HG03565 (cell line): Measurements from ENCODE around the gene IMPACT.
A peak's percentile ranks its signal among the peaks of the same experiment; 100 is the strongest.

Experiments
- ATAC-seq: cut with Tn5 transposase; IDR thresholded peaks from one replicate; pipeline ENCODE4 v1.9.1; 2021; ENCODE audit warnings: mild to moderate bottlenecking, moderate library complexity; ENCODE audit not compliant: unreplicated experiment

Gene IMPACT

DNA sequence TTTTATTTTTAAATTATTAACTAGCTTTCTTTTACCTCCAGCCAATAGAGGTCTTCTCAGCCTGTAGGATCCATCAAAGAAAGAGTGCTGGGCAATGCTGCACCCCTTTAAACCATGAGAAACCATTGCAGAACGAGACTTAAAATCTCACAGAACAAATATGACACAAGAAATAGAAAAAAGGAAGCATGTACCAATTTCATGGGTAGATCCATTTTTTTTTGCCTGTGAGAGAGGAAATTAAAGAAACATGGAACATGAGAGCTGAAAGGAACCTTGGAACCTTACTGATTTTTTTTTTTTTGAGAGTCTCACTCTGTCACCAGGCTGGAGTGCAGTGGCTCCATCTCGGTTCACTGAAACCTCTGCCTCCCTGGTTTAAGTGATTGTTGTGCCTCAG lies 47.9 kb downstream of the IMPACT start:
- ATAC-seq = no peak

GRCh38 chr18:24475926-24476589 lies 49.6 kb downstream of the IMPACT start:
- no peak for ATAC-seq

DNA sequence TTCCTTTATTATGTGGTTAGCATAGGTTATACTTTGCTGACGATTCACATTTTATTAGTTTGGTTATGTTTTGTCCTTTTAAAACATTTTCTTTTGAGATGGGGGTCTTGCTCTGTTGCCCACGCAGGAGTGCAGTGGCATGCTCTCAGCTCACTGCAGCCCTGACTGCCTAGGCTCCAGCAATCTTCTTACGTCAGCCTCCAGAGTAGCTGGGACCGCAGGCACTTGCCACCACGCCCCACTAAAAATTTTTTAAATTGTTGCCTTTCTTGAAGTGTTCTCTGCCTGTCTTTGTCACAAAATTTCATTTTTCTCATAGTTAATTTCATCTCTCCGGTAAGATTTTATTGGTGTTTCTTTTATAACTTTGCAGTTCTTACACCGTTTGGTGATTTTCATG lies 52.9 kb downstream of the IMPACT start:
- ATAC-seq = no peak

- no peak for ATAC-seq
These were observed 56.4 kb downstream of the IMPACT start for GRCh38 chr18:24482821-24483220.

DNA sequence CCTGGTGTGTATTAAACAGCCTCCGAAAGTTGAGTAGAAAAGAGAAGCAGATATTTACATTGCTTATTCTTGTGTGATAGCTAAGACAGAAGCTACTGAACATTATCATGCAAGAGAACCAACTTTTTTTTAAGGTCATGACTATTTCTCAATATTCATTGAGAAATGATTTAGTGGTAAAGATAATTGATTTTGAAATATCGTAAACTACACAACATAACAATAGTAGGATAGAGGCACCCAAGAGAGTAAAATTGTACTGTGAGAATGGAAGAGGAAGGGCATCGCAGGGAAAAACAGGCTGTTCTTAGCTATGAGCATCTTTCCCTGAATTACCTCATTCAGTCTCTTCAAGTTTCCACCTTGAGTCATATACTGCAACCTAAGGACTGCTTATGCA lies 59.2 kb downstream of the IMPACT start:
- ATAC-seq = no peak

- ATAC-seq = no peak
These were observed 60.2 kb downstream of the IMPACT start for GRCh38 chr18:24486684-24487083.

DNA sequence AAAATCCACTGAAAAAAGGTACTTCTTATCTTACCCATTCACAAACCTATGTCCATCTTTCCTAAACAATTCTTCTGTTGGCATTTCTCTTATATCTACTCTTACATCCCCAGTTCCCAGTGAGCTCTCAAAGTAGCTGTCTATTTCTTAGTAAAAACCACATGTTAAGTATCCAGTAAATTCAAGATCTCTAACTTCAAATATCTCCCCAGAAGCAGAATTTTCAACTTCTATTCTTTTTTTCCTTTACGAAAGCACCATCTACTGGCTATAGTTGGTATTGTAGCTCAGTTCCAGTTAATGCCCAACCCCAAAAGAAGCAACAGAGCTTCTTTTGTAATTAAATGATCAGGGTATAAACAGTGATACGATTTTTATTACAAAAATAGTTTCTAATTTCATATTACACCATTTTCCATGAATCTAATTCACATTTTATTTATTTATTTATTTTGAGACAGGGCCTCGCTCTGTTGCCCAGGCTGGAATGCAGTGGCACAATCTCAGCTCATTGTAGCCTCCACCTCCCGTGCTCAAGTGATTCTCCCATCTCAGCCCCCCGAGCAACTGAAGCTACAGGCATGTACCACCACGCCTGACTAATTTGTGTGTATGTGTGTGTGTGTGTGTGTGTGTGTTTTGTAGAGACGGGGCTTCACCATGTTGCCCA lies 62.5 kb downstream of the IMPACT start:
- ATAC-seq = no peak

- no peak for ATAC-seq
These were observed 64.1 kb downstream of the IMPACT start for GRCh38 chr18:24490539-24490938.

- ATAC-seq = peak; percentile 65
These were observed 65.7 kb downstream of the IMPACT start for GRCh38 chr18:24491927-24492834.

DNA sequence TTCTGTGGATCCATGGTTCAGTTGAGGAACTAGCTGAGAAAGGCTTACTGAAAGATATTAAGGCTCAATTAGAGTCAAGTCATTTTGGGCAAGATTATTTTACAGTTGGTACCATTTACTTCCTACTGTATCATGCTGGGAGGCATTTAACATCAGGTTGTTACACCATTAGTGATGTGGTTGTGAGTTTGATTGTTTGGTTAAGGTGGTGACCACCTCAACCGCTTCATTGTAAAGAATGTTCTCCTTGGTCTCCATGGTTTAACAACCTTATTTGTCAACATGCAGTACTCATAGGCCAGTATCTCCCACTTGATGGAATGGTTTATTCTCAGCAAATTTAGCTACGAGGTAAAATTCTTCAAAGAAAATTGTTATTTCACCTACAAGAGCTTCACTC lies 68.1 kb downstream of the IMPACT start:
- ATAC-seq = no peak

DNA sequence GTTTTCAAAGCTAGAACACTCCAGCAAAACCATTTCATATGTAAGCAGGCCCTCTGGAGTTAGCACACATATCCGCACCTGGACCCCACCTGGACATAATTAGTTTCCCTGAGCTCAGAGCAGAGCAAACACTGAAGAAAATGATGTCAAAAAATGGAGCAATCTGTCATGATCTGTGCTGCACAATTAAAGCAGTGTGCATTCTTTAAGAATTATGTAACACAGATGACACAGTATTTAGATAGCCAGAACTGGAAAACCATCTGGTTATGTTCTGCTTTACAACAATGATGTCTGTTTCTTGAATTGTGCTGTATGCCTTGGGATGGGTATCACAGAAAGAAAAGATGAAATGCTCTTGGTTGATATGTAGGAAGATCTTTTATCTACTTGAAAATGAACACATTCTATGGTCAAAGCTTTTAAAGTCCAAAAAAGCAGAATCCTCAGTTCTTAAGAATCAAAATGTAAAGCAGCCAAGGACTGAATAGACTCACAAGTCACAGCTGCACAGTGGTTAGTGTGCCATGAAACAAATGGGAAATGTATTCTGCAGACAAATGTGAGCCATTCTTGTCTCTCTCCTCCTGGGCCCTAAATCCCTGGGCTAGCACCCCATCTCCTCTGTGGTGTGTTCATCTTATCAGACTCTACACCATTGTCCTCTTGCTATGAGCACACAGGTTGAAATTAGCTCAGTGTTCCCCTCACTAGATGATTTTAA lies 70.7 kb downstream of the IMPACT start:
- ATAC-seq = no peak

- no peak for ATAC-seq
These were observed 73.3 kb downstream of the IMPACT start for GRCh38 chr18:24499814-24500213.

GRCh38 chr18:24500217-24500616 lies 73.7 kb downstream of the IMPACT start:
- no peak for ATAC-seq

DNA sequence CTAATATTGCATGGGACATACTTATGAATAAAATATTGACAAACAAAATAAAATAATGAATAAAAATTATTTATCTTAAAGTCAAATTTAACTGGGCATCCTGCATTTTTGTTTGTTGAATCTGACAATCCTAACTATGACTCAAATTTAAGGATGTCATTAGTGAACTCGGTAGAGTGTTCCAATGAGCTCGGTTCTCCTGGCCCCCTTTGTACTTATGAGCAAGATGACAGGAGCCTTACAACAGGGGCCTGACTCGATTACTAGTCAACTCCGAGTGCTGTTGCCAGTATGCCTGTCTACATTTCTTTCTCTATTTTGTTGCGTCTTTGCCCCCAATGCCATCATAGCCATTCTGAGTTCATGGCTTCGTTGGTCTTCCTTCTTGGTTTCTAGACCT lies 74.3 kb downstream of the IMPACT start:
- no peak for ATAC-seq

DNA sequence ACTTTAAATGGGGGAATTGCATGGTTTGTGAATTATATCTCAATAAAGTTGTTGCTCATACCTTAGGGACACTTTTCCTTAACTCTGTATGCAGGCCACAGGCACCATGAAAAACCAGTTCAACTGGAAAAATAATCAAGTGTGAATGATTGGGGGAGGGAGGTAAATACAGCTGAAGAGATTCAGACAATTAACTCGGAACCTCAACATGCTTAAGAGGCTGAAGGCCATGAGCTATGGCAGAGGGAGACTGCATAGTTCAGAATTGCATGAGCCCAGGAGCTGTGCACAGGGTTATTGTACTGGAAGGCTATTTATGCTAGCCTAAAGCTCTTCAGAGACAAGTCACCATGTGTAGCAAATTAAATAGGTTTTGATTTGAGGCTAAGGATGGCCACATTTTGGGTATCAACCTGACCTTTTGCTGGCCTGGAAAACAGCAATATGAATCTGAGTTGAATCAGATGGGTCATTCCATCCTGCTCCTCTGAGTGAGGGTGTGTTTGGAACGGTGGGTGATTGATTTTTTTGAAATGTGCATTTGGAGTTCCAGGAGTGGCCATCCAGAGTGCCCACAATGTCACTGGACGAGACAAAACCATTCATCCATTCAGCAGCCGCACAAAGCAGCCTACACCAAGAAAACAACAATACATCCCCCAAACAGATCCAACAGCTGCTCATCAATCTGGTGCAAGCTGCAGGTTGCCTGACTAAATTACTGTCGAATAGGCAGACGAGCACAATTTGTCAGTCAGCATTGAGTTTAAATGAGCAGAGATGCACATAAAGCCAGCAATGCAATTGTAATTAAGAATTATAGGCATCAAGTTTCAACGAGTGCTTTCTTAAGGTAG lies 76.4 kb downstream of the IMPACT start:
- no peak for ATAC-seq
